Spleen (tissue), 11 donors: Measurements from ENCODE around the gene HIVEP1. TPM values are rescaled to one million over a fixed set of nuclear protein-coding genes. Genes with fewer than 3 reads are reported as not detected.
"Not testable (repeated sequence)": the region's sequence is repeated elsewhere in the genome, so short reads cannot be mapped to it uniquely, and the experiment has no call there.

Experiments used
- DNase-seq: peaks from one replicate; pipeline ENCODE4 v3.0.0-alpha.2; 2020
- H3K27ac ChIP-seq, 8 donors: fragments of 200-600 bp; sonication (generic) in 7 of 8; 1 replicate in 4 of 8; 2 replicates in 4 of 8; pipeline versions ENCODE4 v1.5.0 to v1.8.0; 2016 to 2021; ENCODE audit warnings: inconsistent platforms in 4 of 8, mild to moderate bottlenecking in 4 of 8, moderate library complexity in 1 of 8
- H3K27me3 ChIP-seq, 7 donors: fragments of 200-600 bp; sonication (generic) in 6 of 7; replicated peaks in 1 of 7; 1 replicate in 4 of 7; 2 replicates in 3 of 7; pipeline versions ENCODE4 v1.5.0 to v1.8.0; 2016 to 2021; ENCODE audit warnings: inconsistent platforms in 3 of 7, mild to moderate bottlenecking in 1 of 7
- H3K36me3 ChIP-seq, 6 donors: fragments of 200-600 bp; sonication (generic) in 5 of 6; 1 replicate in 4 of 6; 2 replicates in 2 of 6; pipeline versions ENCODE4 v1.5.0 to v1.8.0; 2016 to 2021; ENCODE audit warnings: inconsistent platforms in 2 of 6
- H3K4me1 ChIP-seq, 6 donors: fragments of 200-600 bp; sonication (generic) in 5 of 6; 1 replicate in 3 of 6; 2 replicates in 3 of 6; pipeline versions ENCODE4 v1.5.0 to v1.8.0; 2016 to 2021; ENCODE audit warnings: inconsistent platforms in 3 of 6
- H3K4me3 ChIP-seq, 8 donors: fragments of 200-600 bp; sonication (generic) in 7 of 8; 1 replicate in 4 of 8; 2 replicates in 4 of 8; pipeline versions ENCODE4 v1.5.0 to v1.8.0; 2016 to 2021; ENCODE audit warnings: inconsistent platforms in 4 of 8, mild to moderate bottlenecking in 4 of 8, moderate library complexity in 2 of 8
- H3K9me3 ChIP-seq, 8 donors: fragments of 200-600 bp; sonication (generic) in 7 of 8; 1 replicate in 4 of 8; 2 replicates in 4 of 8; pipeline versions ENCODE4 v1.5.0 to v1.8.0; 2016 to 2021; ENCODE audit warnings: inconsistent platforms in 4 of 8
- CTCF ChIP-seq, 11 experiments: fragments of 200-600 bp in 7 of 11; fragments of 450-650 bp in 4 of 11; sonication (generic) in 4 of 11; IDR thresholded peaks in 8 of 11; conservative IDR thresholded peaks in 3 of 11; 1 replicate in 7 of 11; 2 replicates in 4 of 11; pipeline versions ENCODE4 v1.4.0 to v1.8.0; 2016 to 2021; ENCODE audit warnings: antibody characterized with exemption in 11 of 11, inconsistent platforms in 4 of 11, mild to moderate bottlenecking in 1 of 11
- POLR2A ChIP-seq, 3 donors: fragments of 450-650 bp; IDR thresholded peaks; one replicate each; pipeline ENCODE4 v1.5.1; 2017; ENCODE audit warnings: antibody characterized with exemption in 3 of 3, mild to moderate bottlenecking in 1 of 3
- POLR2AphosphoS5 ChIP-seq, 3 donors: sonication (generic); formaldehyde crosslinking; IDR thresholded peaks; one replicate each; pipeline ENCODE4 v1.5.1; 2017; ENCODE audit warnings: antibody characterized with exemption in 3 of 3
- WGBS, 5 donors: extraction: QIAGEN DNeasy Blood & Tissue Kit in 3 of 5; methylation state at CpG; one replicate each; pipeline versions ENCODE4 v1.1.5 to v1.1.7; 2013 to 2018; 5-methylcytosine and 5-hydroxymethylcytosine counted together
- intact Hi-C: fragments of 100-400 bp; cut with DNase I; formaldehyde crosslinking; loops from one replicate; pipeline ENCODE4 v1.15.0; 2023; ENCODE audit warnings: low total_unique reads
- polyA plus RNA-seq, 3 donors: library from polyadenylated mRNA; stranded (reverse); fragments of 200-250 nt; gene quantifications; one replicate each; pipeline ENCODE4 v1.2.1, GENCODE V29; 2013
- total RNA-seq, 7 donors: library from RNA; depleted of rRNA in 3 of 7; stranded (reverse); fragments of >200 nt in 3 of 7; fragmentation: NEBNext Ultra II Directional in 4 of 7; extraction: Animal tissue kit (Norgen Biotek cat#: 25700) in 4 of 7; gene quantifications; one replicate each; pipeline versions ENCODE4 v1.1.0 to v1.2.1, GENCODE V29; 2016 to 2021
- donor health status: healthy with polysubstance abuse.
- donor health status: DM: no; HTN: no; CAD: no; lungs with moderate emphysema.
- donor health status: DM: no; HTN: no; CAD: no.
- donor health status: Bipolar disorder and iron deficiency.
- donor health status: healthy.
- donor health status: DM: no; HTN: no; CAD: no.
- donor health status: DM: yes; HTN: yes; CAD: no.

Gene HIVEP1
- total and polyA plus RNA-seq, 10 donors, result 2.8 to 64.1 (median 39.7) TPM

GRCh38 chr6:12152023-12152970 lies 140.2 kb downstream of the HIVEP1 start:
- 83 to 91% (median 86%) methylated on average over 9 of the region's 9 CpGs for WGBS, 5 donors
- H3K36me3 ChIP-seq, result peaks cover 0 to 12% (median 0%) of the 10 kb centered on the region in 6 donors
- TF ChIP-seq CTCF (IDR thresholded peaks at IDR 0.05 in 8 of 11, conservative IDR thresholded peaks at IDR 0.05 in 3 of 11) (no peak), POLR2AphosphoS5 (IDR thresholded peaks at IDR 0.05) (no peak), POLR2A (IDR thresholded peaks at IDR 0.05) (no peak)
- intact Hi-C loops, result no loop called here
- DNase-seq, result no peak
- H3K4me3 ChIP-seq, result no peak overlapping the region
- no peaks in the 10 kb centered on the region for H3K9me3 ChIP-seq
- H3K27me3 ChIP-seq, result no peaks in the 10 kb centered on the region
- no peak overlapping the region for H3K27ac ChIP-seq
- H3K4me1 ChIP-seq, result peaks cover 0 to 10% (median 0%) of the 10 kb centered on the region in 6 donors

- H3K9me3 ChIP-seq, H3K4me3 ChIP-seq, H3K27ac ChIP-seq, intact Hi-C loops, H3K27me3 ChIP-seq, DNase-seq, H3K4me1 ChIP-seq: not testable (repeated sequence)
- 81 to 89% (median 84%) methylated on average over 2 of the region's 2 CpGs for WGBS, 5 donors
- H3K36me3 ChIP-seq, result peaks cover 0 to 16% (median 0%) of the 10 kb centered on the region in 6 donors
Measured at GRCh38 chr6:12155769-12156168, 143.7 kb downstream of the HIVEP1 start.

GRCh38 chr6:12158686-12159415 lies 146.7 kb downstream of the HIVEP1 start:
- Histone ChIP-seq H3K4me3 (no peak overlapping the region), H3K36me3 (peaks cover 0 to 45% (median 24%) of the 10 kb centered on the region in 6 donors), H3K9me3 (no peaks in the 10 kb centered on the region), H3K27ac (no peak overlapping the region), H3K4me1 (peaks cover 5 to 18% (median 11%) of the 10 kb centered on the region in 6 donors), H3K27me3 (no peaks in the 10 kb centered on the region)
- intact Hi-C loops, result no loop called here
- TF ChIP-seq POLR2AphosphoS5 (IDR thresholded peaks at IDR 0.05) (no peak), POLR2A (IDR thresholded peaks at IDR 0.05) (no peak), CTCF (IDR thresholded peaks at IDR 0.05 in 8 of 11, conservative IDR thresholded peaks at IDR 0.05 in 3 of 11) (no peak)
- 97 to 99% (median 97%) methylated on average over 16 of the region's 16 CpGs for WGBS, 5 donors
- DNase-seq, result no peak

GRCh38 chr6:12160326-12160725 lies 148.2 kb downstream of the HIVEP1 start:
- no peak overlapping the region for H3K4me3 ChIP-seq
- peaks cover 0 to 54% (median 31%) of the 10 kb centered on the region in 6 donors for H3K36me3 ChIP-seq
- no peaks in the 10 kb centered on the region for H3K9me3 ChIP-seq
- H3K27ac ChIP-seq, result peak overlapping the region in 1 of 8 donors; percentile 1
- peaks cover 5 to 18% (median 11%) of the 10 kb centered on the region in 6 donors for H3K4me1 ChIP-seq
- no peak for TF ChIP-seq POLR2AphosphoS5 (IDR thresholded peaks at IDR 0.05)
- TF ChIP-seq CTCF (IDR thresholded peaks at IDR 0.05 in 8 of 11, conservative IDR thresholded peaks at IDR 0.05 in 3 of 11), result no peak
- no peak for TF ChIP-seq POLR2A (IDR thresholded peaks at IDR 0.05)
- intact Hi-C loops, result no loop called here
- 70 to 82% (median 77%) methylated on average over 4 of the region's 4 CpGs for WGBS, 5 donors
- DNase-seq, result no peak
- no peaks in the 10 kb centered on the region for H3K27me3 ChIP-seq
